NCI-H2227 (cell line): ENCODE results near the gene ABTB2.
A peak's percentile ranks its signal among the peaks of the same experiment; 100 is the strongest.

ENCODE experiments used
- DNase-seq: peaks from one replicate; lab custom pipeline; 2025; ENCODE audit not compliant: unreplicated experiment; lab: John Stamatoyannopoulos, UW

The ABTB2 gene

GRCh38 chr11:34155057-34155756, 202.6 kb downstream of the ABTB2 start:
- no peak for DNase-seq

DNA sequence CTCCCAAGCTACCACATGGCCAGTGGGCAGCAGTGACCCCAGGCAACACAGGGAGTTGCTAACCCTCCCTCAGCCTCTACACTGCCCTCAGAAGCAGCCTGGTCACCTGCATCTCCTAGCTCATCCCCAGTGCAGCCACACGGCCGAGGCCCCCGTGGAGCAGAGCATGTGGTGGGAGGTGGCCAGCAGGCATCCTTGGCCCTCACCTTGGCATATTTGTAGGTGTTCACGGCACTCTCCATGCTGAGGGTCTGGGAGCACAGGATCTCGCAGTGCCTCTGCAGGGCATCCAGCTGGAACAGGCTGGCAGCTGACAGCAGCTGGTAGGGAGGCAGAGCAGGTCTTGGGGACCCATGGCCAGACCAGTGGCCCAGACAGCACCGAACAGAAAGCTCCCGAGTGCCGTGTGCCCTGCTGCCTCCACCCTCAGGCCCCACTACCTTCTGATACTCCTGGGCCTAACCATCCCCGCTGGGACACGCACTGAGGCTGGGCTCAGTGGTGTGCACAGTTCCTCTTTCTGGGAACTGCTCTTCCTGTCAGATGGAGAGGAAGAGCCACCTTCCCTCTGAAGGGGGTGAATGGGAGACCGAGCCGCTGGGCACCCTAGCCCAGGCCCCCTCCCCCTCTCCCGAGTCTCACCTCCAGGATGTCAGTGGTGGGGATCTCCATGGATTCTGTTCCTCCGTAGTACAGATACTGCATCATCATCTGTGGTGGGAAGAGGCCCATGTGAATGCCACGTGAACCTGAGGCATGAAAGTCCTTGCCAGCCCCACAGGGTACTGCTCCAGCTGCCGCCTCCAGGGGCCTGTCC, 203.5 kb downstream of the ABTB2 start:
- DNase-seq = no peak

GRCh38 chr11:34151916-34152845, 205.6 kb downstream of the ABTB2 start:
- DNase-seq = no peak

DNA sequence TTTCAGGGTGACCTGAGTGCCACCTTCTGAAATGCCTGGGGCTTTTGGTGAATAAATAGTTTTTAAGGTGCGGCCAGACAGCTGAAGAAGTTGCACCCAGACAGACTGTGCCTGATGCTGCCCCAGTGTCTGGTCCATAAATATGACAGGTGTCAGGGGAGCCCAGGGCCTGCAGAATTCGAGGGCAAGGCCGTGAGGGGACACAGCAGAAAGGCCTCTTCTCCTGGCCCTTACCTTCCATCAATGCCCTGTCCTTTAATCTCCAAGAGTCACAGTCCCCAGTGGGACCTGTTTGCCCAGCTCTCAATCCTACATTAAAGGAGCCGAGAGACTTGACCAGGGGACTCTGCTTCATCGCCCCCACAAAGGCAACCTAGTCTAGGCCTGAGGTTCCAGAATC, 206.6 kb downstream of the ABTB2 start:
- DNase-seq = no peak

GRCh38 chr11:34150494-34151151, 207.2 kb downstream of the ABTB2 start:
- no peak for DNase-seq

- DNase-seq = peak; percentile 4
Measured at GRCh38 chr11:34149786-34150185, 208.0 kb downstream of the ABTB2 start.

GRCh38 chr11:34149274-34149673, 208.5 kb downstream of the ABTB2 start:
- DNase-seq = peak; percentile 14

GRCh38 chr11:34148504-34149165, 209.2 kb downstream of the ABTB2 start:
- peak; percentile 22 for DNase-seq

DNA sequence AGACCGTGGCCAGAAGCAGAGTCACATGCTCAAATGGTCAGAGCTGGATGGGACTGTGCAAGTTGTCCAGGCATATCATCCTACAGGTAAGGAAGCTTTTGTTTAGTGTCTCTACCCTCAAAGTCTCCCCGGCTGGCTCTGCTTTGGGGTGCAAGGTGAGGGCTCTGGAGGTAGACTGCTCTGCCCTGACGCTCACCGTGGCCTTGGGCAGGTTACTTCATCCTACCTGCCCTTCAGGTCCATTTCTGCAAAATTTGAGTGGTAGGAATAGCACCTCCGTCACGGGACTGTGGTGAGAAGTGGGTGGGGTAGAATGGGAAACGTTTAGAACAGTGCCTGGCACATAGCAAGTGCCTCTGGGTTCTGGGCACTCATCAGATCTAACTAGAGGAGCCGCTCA, 210.2 kb downstream of the ABTB2 start:
- no peak for DNase-seq

DNA sequence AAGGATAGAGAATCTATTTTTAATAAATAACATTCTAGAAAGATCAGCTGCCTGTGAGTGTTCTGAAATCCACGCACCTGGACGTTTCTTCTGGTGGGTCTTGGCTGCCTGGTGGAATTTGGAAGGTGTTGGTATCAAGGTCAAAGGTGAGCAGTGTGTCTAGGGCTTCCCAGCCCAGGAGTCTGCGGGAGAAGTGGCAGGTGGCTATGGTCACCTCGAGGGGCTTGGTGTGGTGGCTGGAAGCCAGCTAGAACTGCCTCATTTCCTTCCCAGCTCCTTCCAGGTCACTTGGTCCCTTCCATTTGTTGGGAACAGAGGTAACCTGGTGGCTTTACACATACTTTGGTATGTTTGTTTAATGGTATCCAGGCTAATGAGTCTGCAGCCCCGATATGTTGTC, 210.9 kb downstream of the ABTB2 start:
- DNase-seq = no peak

DNA sequence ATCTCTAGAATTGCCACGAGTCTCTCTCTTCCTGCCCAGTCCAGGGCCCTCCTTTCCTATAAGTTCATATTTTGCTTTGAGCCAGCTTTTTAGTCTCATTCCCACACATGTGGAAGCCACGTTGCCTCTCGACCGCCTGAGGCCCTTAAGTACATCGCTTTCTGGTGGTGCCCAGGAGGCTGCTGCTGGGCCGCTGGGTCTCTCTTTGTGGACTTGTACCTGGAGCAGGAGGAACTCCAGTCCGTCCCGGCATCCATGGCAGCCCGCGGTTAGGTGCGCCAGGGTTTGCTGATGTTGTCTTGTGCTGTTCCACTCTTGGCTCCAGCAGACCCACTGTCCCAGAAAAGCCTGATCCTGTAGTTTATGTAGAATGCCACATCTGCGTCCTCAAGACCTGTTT, 211.4 kb downstream of the ABTB2 start:
- DNase-seq = no peak

- no peak for DNase-seq
Measured at GRCh38 chr11:34145847-34146381, 211.9 kb downstream of the ABTB2 start.

- no peak for DNase-seq
Measured at GRCh38 chr11:34145073-34145472, 212.7 kb downstream of the ABTB2 start.

DNA sequence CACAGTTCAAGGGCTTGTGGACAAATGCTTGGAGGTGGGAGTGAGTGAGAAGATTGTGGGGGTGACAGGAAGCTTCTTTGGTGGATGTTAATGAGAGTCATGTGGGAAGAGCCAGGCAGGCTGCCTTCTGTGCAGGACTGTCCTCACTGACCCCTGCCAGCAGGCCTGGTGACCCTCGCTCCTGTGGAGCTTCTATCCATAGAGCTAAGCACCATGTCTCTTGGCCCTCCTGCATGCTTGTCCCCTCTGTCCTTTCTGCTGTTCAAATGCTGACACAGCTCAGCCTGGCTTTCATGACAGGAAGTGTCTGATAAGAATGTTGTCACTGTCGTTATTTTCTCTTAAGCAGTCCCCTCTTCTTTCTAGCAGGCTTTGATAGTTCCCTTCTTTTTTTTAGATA, 214.8 kb downstream of the ABTB2 start:
- DNase-seq = no peak

GRCh38 chr11:34140149-34140548, 217.7 kb downstream of the ABTB2 start:
- no peak for DNase-seq

GRCh38 chr11:34139346-34139745, 218.5 kb downstream of the ABTB2 start:
- DNase-seq = no peak

- no peak for DNase-seq
Measured at GRCh38 chr11:34136420-34136819, 221.4 kb downstream of the ABTB2 start.

GRCh38 chr11:34135439-34135838, 222.4 kb downstream of the ABTB2 start:
- no peak for DNase-seq

DNA sequence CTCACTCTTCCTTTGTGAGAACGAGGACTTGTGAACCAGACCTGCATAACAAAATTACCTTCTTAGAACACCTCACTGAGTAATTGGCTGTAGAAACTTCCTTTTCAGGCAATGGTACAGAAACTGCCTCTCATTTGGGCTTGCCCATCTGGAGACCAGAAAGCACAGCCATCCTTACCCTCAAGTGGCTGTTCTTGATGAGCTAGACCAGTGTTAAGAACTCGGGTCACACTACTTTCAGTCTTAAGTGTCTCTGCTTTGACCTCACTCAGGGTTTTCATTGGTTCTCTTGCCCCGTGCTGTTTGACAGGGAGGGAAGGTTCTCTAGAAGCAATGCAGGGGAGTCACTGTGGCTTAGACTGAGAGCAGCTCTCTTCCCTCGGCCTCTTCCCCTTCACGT, 223.0 kb downstream of the ABTB2 start:
- no peak for DNase-seq
